ENCODE measurements around the gene SHC2. TPM values are rescaled to one million over a fixed set of nuclear protein-coding genes. Genes with fewer than 3 reads are reported as not detected.
"Not testable (repeated sequence)": the region's sequence is repeated elsewhere in the genome, so short reads cannot be mapped to it uniquely, and the experiment has no call there.

Gene SHC2
- total RNA-seq, 1 donor from 2014 or later, result not detected

DNA sequence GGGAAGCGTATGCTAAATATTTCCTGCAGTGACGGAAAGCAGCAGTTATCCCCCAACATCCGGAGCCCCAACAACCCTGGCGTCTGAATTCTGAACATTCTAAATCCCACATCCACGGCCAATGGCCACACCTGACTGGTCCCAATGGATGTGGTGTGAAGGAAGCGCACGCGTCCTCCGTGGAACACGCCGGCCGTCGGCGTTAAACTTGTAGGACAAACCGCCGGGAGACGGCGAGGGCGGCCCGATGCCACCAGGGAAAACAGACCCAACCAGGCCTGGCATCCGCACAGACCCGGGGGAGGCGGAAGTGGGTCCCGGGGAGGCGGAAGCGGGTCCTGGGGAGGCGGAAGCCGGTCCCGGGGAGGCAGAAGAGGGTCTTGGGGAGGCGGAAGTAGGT is 3.2 kb downstream of the SHC2 start:
- DNase-seq (ENCODE audit: low spot score), result no peak
- Mint-ChIP-seq H3K36me3 (ENCODE audit: low read depth) (no peaks in the 10 kb centered on the region), H3K27me3 (ENCODE audit: insufficient read depth) (peaks cover 13% of the 10 kb centered on the region), H3K4me3 (no peak overlapping the region), H3K9me3 (no peaks in the 10 kb centered on the region), H3K4me1 (ENCODE audit: low read depth) (no peaks in the 10 kb centered on the region), H3K27ac (no peak overlapping the region)
- intact Hi-C loops (cut with micrococcal nuclease), result no loop called here

GRCh38 chr19:456547-457110 is 4.2 kb downstream of the SHC2 start:
- Mint-ChIP-seq H3K4me3 (no peak overlapping the region), H3K36me3 (ENCODE audit: low read depth) (no peaks in the 10 kb centered on the region), H3K27me3 (ENCODE audit: insufficient read depth) (peaks cover 9% of the 10 kb centered on the region), H3K9me3 (no peaks in the 10 kb centered on the region), H3K27ac (no peak overlapping the region), H3K4me1 (ENCODE audit: low read depth) (no peaks in the 10 kb centered on the region)
- intact Hi-C loops (cut with micrococcal nuclease), result no loop called here
- no peak for DNase-seq (ENCODE audit: low spot score)

- no peak overlapping the region for H3K4me3 Mint-ChIP-seq
- H3K4me1 Mint-ChIP-seq (ENCODE audit: low read depth), result no peaks in the 10 kb centered on the region
- DNase-seq (ENCODE audit: low spot score), result no peak
- H3K36me3 Mint-ChIP-seq (ENCODE audit: low read depth), result no peaks in the 10 kb centered on the region
- intact Hi-C loops (cut with micrococcal nuclease), result no loop called here
- H3K27me3 Mint-ChIP-seq (ENCODE audit: insufficient read depth), result peaks cover 7% of the 10 kb centered on the region
- no peaks in the 10 kb centered on the region for H3K9me3 Mint-ChIP-seq
- H3K27ac Mint-ChIP-seq, result no peak overlapping the region
These were observed 4.8 kb downstream of the SHC2 start for GRCh38 chr19:455851-456546.

GRCh38 chr19:455031-455705 is 5.7 kb downstream of the SHC2 start:
- DNase-seq (ENCODE audit: low spot score), result no peak
- peaks cover 6% of the 10 kb centered on the region for H3K9me3 Mint-ChIP-seq
- H3K4me1 Mint-ChIP-seq (ENCODE audit: low read depth), result no peaks in the 10 kb centered on the region
- peaks cover 7% of the 10 kb centered on the region for H3K27me3 Mint-ChIP-seq (ENCODE audit: insufficient read depth)
- no peaks in the 10 kb centered on the region for H3K36me3 Mint-ChIP-seq (ENCODE audit: low read depth)
- intact Hi-C loops (cut with micrococcal nuclease), result no loop called here
- no peak overlapping the region for H3K4me3 Mint-ChIP-seq
- no peak overlapping the region for H3K27ac Mint-ChIP-seq

DNA sequence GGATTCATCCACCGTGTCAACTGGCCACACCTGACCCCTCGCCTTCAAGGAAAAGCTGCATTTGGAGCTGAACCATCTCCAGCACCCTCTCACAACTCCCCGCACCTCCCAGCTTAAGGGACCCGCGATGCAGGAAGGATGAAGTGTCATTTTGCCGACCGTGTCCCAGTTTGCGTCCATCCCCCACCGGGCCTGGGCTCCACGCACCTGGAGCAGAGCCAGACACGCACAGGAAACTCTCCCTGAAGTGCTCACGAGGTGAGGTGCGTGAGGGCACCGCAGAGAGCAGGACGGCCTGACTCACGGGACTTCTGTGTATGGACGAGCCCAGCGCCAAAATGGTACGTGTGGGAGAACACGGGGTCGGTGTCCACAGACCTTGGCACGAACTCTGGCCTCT is 7.2 kb downstream of the SHC2 start:
- no peak for DNase-seq (ENCODE audit: low spot score)
- Mint-ChIP-seq H3K4me3 (no peak overlapping the region), H3K27me3 (ENCODE audit: insufficient read depth) (no peaks in the 10 kb centered on the region), H3K27ac (no peak overlapping the region), H3K9me3 (peaks cover 6% of the 10 kb centered on the region), H3K4me1 (ENCODE audit: low read depth) (no peaks in the 10 kb centered on the region), H3K36me3 (ENCODE audit: low read depth) (no peaks in the 10 kb centered on the region)
- intact Hi-C loops (cut with micrococcal nuclease), result no loop called here

DNA sequence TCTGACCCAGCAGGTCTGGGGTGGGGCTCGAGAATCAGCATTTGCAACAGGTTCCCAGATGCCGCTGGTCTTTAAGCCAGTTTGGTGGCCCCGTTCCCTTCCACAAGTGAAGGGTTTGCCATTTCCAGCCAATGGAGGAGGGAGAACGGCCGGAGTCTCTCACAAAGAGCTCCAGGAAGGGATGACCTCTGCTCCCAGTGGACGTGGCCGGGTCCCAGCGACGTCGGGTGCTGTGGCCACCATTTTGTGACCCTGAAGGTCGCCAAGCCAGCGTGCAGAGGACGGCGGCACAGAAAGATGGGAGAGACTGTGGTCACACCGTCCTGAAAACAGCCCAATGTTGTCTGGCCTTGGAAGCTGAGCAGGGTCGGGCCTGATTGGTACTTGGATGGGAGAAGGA is 8.0 kb downstream of the SHC2 start:
- Mint-ChIP-seq H3K9me3 (peaks cover 6% of the 10 kb centered on the region), H3K4me1 (ENCODE audit: low read depth) (no peaks in the 10 kb centered on the region), H3K27ac (no peak overlapping the region), H3K27me3 (ENCODE audit: insufficient read depth) (no peaks in the 10 kb centered on the region), H3K36me3 (ENCODE audit: low read depth) (no peaks in the 10 kb centered on the region), H3K4me3 (no peak overlapping the region)
- no peak for DNase-seq (ENCODE audit: low spot score)
- intact Hi-C loops (cut with micrococcal nuclease), result no loop called here

DNA sequence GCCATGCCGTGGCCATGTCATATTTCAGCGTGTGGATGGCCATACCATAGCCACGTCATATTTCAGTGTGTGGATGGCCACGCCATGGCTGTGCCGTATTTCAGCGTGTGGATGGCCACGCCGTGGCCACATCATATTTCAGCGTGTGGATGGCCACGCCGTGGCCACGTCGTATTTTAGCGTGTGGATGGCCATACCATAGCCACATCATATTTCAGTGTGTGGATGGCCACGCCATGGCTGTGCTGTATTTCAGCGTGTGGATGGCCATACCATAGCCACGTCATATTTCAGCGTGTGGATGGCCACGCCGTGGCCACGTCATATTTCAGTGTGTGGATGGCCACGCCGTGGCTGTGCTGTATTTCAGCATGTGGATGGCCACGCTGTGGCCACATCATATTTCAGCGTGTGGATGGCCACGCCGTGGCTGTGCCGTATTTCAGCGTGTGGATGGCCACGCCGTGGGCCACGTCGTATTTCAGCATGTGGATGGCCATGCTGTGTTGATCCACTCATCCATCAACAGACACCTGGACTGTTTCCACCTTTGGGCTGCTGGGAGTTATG is 9.8 kb downstream of the SHC2 start:
- H3K36me3 Mint-ChIP-seq (ENCODE audit: low read depth); H3K9me3 Mint-ChIP-seq; H3K27me3 Mint-ChIP-seq (ENCODE audit: insufficient read depth); DNase-seq (ENCODE audit: low spot score); intact Hi-C loops (cut with micrococcal nuclease); H3K4me3 Mint-ChIP-seq; H3K4me1 Mint-ChIP-seq (ENCODE audit: low read depth); H3K27ac Mint-ChIP-seq: not testable (repeated sequence)

GRCh38 chr19:449916-450315 is 10.9 kb downstream of the SHC2 start:
- Mint-ChIP-seq H3K27ac (no peak overlapping the region), H3K36me3 (ENCODE audit: low read depth) (no peaks in the 10 kb centered on the region), H3K9me3 (peaks cover 6% of the 10 kb centered on the region), H3K4me1 (ENCODE audit: low read depth) (no peaks in the 10 kb centered on the region), H3K4me3 (no peak overlapping the region), H3K27me3 (ENCODE audit: insufficient read depth) (peaks cover 2% of the 10 kb centered on the region)
- no peak for DNase-seq (ENCODE audit: low spot score)
- intact Hi-C loops (cut with micrococcal nuclease), result no loop called here

DNA sequence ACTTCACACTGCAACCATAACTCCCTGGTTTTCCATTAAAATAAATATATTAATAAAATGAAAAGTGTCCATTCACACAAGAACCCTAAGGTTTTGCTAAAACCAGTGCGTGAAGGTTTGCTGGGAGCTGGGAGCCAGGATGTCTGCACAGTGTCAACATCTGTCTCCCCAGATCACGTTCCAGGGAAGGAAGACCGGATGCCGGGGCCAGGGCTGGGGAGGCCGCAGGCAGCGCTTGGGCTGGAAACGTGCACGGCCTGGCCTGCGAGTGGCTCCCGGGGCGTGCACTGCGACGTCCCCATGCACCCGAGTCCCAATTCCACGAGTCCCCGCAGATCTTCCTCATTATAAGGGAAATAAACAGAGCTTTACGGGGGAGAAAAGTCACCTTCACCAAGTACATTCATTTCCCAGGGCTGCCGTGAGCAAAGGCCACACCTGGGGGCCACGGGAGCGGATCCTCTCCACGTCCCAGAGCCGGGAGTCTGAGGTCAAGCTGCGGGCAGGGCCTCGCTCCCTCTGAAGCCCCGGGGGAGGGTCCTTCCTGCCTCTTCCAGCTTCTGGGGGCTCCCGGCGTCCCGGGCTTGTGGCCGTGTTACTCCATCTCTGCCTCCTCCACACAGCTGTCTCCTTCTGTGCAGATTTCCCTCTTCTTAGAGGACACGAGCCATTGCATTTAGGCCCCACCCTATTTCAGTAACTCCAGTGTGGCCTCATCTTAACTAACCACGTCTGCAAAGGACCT is 12.8 kb downstream of the SHC2 start:
- H3K4me1 Mint-ChIP-seq (ENCODE audit: low read depth), result no peaks in the 10 kb centered on the region
- intact Hi-C loops (cut with micrococcal nuclease), result no loop called here
- no peak overlapping the region for H3K4me3 Mint-ChIP-seq
- H3K9me3 Mint-ChIP-seq, result peaks cover 6% of the 10 kb centered on the region
- H3K36me3 Mint-ChIP-seq (ENCODE audit: low read depth), result no peaks in the 10 kb centered on the region
- H3K27ac Mint-ChIP-seq, result no peak overlapping the region
- DNase-seq (ENCODE audit: low spot score), result no peak
- H3K27me3 Mint-ChIP-seq (ENCODE audit: insufficient read depth), result peaks cover 2% of the 10 kb centered on the region

- Mint-ChIP-seq H3K36me3 (ENCODE audit: low read depth) (no peaks in the 10 kb centered on the region), H3K27me3 (ENCODE audit: insufficient read depth) (peaks cover 2% of the 10 kb centered on the region), H3K27ac (no peak overlapping the region), H3K9me3 (peaks cover 8% of the 10 kb centered on the region), H3K4me1 (ENCODE audit: low read depth) (no peaks in the 10 kb centered on the region), H3K4me3 (no peak overlapping the region)
- intact Hi-C loops (cut with micrococcal nuclease), result no loop called here
- DNase-seq (ENCODE audit: low spot score), result no peak
These were observed 13.8 kb downstream of the SHC2 start for GRCh38 chr19:447064-447426.

GRCh38 chr19:444677-445210 is 16.1 kb downstream of the SHC2 start:
- Mint-ChIP-seq H3K36me3 (ENCODE audit: low read depth) (no peaks in the 10 kb centered on the region), H3K27ac (no peak overlapping the region), H3K4me1 (ENCODE audit: low read depth) (no peaks in the 10 kb centered on the region), H3K27me3 (ENCODE audit: insufficient read depth) (peaks cover 2% of the 10 kb centered on the region), H3K4me3 (no peak overlapping the region), H3K9me3 (peaks cover 5% of the 10 kb centered on the region)
- no peak for DNase-seq (ENCODE audit: low spot score)
- intact Hi-C loops (cut with micrococcal nuclease), result no loop called here

DNA sequence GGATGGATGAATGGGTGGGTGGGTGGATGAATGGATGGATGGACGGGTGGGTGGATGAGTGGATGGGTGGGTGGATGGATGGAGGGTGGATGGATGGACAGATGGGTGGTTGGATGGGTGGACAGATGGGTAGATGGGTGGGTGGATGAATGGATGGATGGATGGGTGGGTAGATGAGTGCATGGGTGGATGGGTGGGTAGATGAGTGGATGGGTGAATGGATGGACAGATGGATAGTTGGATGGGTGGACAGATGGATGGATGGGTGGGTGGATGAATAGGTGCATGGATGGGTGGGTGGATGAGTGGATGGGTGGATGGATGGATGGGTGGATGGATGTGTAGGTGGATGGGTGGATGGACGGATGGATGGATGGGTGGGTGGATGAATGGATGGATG is 17.8 kb downstream of the SHC2 start:
- Mint-ChIP-seq H3K27me3 (ENCODE audit: insufficient read depth) (peaks cover 2% of the 10 kb centered on the region), H3K9me3 (peaks cover 5% of the 10 kb centered on the region), H3K27ac (no peak overlapping the region), H3K4me3 (no peak overlapping the region), H3K4me1 (ENCODE audit: low read depth) (no peaks in the 10 kb centered on the region), H3K36me3 (ENCODE audit: low read depth) (no peaks in the 10 kb centered on the region)
- DNase-seq (ENCODE audit: low spot score), result no peak
- intact Hi-C loops (cut with micrococcal nuclease), result no loop called here

DNA sequence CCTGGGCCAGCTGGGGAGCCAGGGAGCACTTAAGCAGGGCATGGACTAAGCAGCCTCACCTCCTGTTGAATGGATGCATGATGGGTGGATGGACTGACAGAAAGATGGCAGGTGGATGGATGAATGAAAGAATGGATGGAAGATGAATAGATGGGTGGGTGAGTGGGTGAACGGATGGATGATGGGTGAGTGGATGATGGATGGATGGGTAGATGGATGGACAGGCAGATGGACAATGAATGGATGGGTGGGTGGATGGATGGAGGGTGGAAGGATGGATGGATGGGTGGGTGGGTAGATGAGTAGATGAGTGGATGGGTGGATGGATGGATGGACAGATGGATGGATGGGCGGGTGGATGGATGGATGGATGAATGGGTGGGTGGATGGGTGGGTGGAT is 18.7 kb downstream of the SHC2 start:
- H3K27me3 Mint-ChIP-seq (ENCODE audit: insufficient read depth), result peaks cover 2% of the 10 kb centered on the region
- peak overlapping the region; percentile 10 for H3K27ac Mint-ChIP-seq
- DNase-seq (ENCODE audit: low spot score), result no peak
- H3K36me3 Mint-ChIP-seq (ENCODE audit: low read depth), result no peaks in the 10 kb centered on the region
- intact Hi-C loops (cut with micrococcal nuclease), result no loop called here
- H3K4me1 Mint-ChIP-seq (ENCODE audit: low read depth), result no peaks in the 10 kb centered on the region
- no peak overlapping the region for H3K4me3 Mint-ChIP-seq
- H3K9me3 Mint-ChIP-seq, result peaks cover 5% of the 10 kb centered on the region

Measured in activated T-helper 1 cell treated with anti-CD3 and anti-CD28 coated beads, Interleukin-12 subunit alpha, Interleukin-12 subunit beta, Interleukin-2, Interleukin-4 antibody, amounts not matched to agents 30 ng/mL and 10 ng/mL and 1 ng/mL, durations not matched to agents 14 hours and 24 hours and 36 hours (primary cell).